Ovary (tissue), 9 donors: ENCODE results near the gene ZNRD2. TPM values are rescaled to one million over a fixed set of nuclear protein-coding genes. Genes with fewer than 3 reads are reported as not detected.

ENCODE experiments used
- DNase-seq, 5 donors: peaks; one replicate each; pipeline ENCODE4 v3.0.0-alpha.2; 2019 to 2020
- H3K27ac ChIP-seq, 2 donors: fragments of 200-600 bp; one replicate each; pipeline versions ENCODE4 v1.5.1 to v1.8.0; 2019 to 2022
- H3K27me3 ChIP-seq: fragments of 200-600 bp; one replicate; pipeline ENCODE4 v1.8.0; 2022
- H3K36me3 ChIP-seq: fragments of 200-600 bp; sonication (generic); one replicate; pipeline ENCODE4 v1.5.1; 2019
- H3K4me1 ChIP-seq: one replicate; pipeline ENCODE4 v1.8.1; 2013; ENCODE audit warnings: mild to moderate bottlenecking, moderate library complexity; ENCODE audit not compliant: insufficient read depth
- H3K4me3 ChIP-seq: fragments of 200-600 bp; sonication (generic); one replicate; pipeline ENCODE4 v1.5.1; 2017
- H3K9me3 ChIP-seq, 2 donors: fragments of 200-600 bp in 1 of 2; sonication (generic) in 1 of 2; one replicate each; pipeline versions ENCODE4 v1.5.1 to v1.8.1; 2013 to 2019; ENCODE audit warnings: mild to moderate bottlenecking in 1 of 2, moderate library complexity in 1 of 2
- EP300 ChIP-seq: sonication (generic); formaldehyde crosslinking; IDR thresholded peaks from one replicate; pipeline ENCODE4 v1.6.1; 2017; ENCODE audit warnings: antibody characterized with exemption
- POLR2A ChIP-seq: fragments of 450-650 bp; IDR thresholded peaks from one replicate; pipeline ENCODE4 v1.6.1; 2017; ENCODE audit warnings: antibody characterized with exemption, mild to moderate bottlenecking, moderate library complexity
- WGBS, 3 donors: extraction: QIAGEN DNeasy Blood & Tissue Kit in 1 of 3; methylation state at CpG; one replicate each; pipeline versions ENCODE4 v1.1.5 to v1.1.7; 2013 to 2017; 5-methylcytosine and 5-hydroxymethylcytosine counted together
- intact Hi-C, 4 donors: fragments of 100-400 bp; cut with DNase I; formaldehyde crosslinking; loops; one replicate each; pipeline versions ENCODE4 v1.11.0 to v1.15.1; 2022 to 2023
- polyA plus RNA-seq, 2 donors: library from polyadenylated mRNA; stranded (reverse); fragments of 200-250 nt in 1 of 2; fragments of 350-450 nt in 1 of 2; fragmentation: Illumina TruSeq in 1 of 2; extraction: RNeasy Lipid Tissue Mini Kit (QIAGEN cat#74804) in 1 of 2; gene quantifications; one replicate each; pipeline ENCODE4 v1.2.3, GENCODE V29; 2013 to 2014
- total RNA-seq, 7 donors: library from RNA; depleted of rRNA in 2 of 7; stranded (reverse); fragments of >200 nt in 2 of 7; fragmentation: NEBNext Ultra II Directional in 3 of 7; extraction: Animal tissue kit (Norgen Biotek cat#: 25700) in 3 of 7; gene quantifications; one replicate each; pipeline versions ENCODE4 v1.1.0 to v1.2.4, GENCODE V29; 2016 to 2023
- TF ChIP-seq, protein P1 (sequence below), 3 donors: fragments of 450-650 bp in 2 of 3; fragments of 200-600 bp in 1 of 3; IDR thresholded peaks; one replicate each; pipeline versions ENCODE4 v1.5.1 to v1.8.0; 2016 to 2022; ENCODE audit warnings: antibody characterized with exemption in 3 of 3, mild to moderate bottlenecking in 1 of 3
- donor health status: DM: no; HTN: no; CAD: no; lungs with moderate emphysema.
- donor health status: DM: no; HTN: no; CAD: no.
- donor health status: Bipolar disorder and iron deficiency.
- donor health status: DM: yes; HTN: yes; CAD: no.
- donor health status: DM: no; HTN: no; CAD: no.
- donor health status: DM: yes; HTN: yes; CAD: no.

ZNRD2 gene
- total and polyA plus RNA-seq, 9 donors, result 2.3 to 61.8 (median 39.2) TPM

- TF ChIP-seq EP300 (no peak), POLR2A (no peak)
- TF ChIP-seq, protein P1, sequence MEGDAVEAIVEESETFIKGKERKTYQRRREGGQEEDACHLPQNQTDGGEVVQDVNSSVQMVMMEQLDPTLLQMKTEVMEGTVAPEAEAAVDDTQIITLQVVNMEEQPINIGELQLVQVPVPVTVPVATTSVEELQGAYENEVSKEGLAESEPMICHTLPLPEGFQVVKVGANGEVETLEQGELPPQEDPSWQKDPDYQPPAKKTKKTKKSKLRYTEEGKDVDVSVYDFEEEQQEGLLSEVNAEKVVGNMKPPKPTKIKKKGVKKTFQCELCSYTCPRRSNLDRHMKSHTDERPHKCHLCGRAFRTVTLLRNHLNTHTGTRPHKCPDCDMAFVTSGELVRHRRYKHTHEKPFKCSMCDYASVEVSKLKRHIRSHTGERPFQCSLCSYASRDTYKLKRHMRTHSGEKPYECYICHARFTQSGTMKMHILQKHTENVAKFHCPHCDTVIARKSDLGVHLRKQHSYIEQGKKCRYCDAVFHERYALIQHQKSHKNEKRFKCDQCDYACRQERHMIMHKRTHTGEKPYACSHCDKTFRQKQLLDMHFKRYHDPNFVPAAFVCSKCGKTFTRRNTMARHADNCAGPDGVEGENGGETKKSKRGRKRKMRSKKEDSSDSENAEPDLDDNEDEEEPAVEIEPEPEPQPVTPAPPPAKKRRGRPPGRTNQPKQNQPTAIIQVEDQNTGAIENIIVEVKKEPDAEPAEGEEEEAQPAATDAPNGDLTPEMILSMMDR (IDR thresholded peaks at IDR 0.05), result no peak
- 64 to 79% (median 79%) methylated on average over 39 to 51 of the region's 51 CpGs for WGBS, 3 donors
- peak in 1 of 5 donors; percentile 35 for DNase-seq
These were observed 15.3 kb downstream of the ZNRD2 start for GRCh38 chr11:65585396-65586246.

DNA sequence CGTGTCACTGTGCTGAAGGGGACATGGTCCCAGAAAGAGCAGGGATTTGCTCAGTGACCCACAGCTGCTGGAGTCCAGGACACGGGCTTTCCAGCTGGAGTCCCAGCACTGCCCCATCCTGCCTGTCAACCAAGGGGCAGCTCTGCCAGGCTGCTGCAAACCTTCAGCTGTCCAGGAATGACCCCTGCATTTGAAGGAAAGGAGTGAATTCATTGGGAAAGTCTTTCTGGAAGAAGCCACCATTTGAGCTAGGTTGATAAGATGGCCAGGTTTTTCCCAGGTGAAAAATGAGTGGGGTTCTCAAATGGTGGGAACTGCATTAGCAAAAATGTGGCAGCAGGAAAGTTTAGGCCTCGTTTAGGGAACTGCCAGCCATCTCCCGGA lies 16.0 kb downstream of the ZNRD2 start:
- Histone ChIP-seq H3K9me3 (no peaks in the 10 kb centered on the region), H3K4me1 (no peaks in the 10 kb centered on the region), H3K4me3 (no peak overlapping the region), H3K27ac (no peak overlapping the region), H3K36me3 (no peaks in the 10 kb centered on the region), H3K27me3 (no peaks in the 10 kb centered on the region)
- 84 to 93% (median 87%) methylated on average over 4 of the region's 4 CpGs for WGBS, 3 donors
- TF ChIP-seq EP300, result no peak
- TF ChIP-seq, protein P1 (IDR thresholded peaks at IDR 0.05), result no peak
- TF ChIP-seq POLR2A, result no peak
- DNase-seq, result no peak
- intact Hi-C loops, result no loop called here

More at GRCh38 chr11:65585396-65586246, 15.3 kb downstream of the ZNRD2 start:
- no peak overlapping the region for H3K27ac ChIP-seq
- no peaks in the 10 kb centered on the region for H3K27me3 ChIP-seq
- H3K4me1 ChIP-seq, result no peaks in the 10 kb centered on the region
- no peaks in the 10 kb centered on the region for H3K36me3 ChIP-seq
- intact Hi-C loops, result no loop called here
- H3K9me3 ChIP-seq, result no peaks in the 10 kb centered on the region
- H3K4me3 ChIP-seq, result no peak overlapping the region

DNA sequence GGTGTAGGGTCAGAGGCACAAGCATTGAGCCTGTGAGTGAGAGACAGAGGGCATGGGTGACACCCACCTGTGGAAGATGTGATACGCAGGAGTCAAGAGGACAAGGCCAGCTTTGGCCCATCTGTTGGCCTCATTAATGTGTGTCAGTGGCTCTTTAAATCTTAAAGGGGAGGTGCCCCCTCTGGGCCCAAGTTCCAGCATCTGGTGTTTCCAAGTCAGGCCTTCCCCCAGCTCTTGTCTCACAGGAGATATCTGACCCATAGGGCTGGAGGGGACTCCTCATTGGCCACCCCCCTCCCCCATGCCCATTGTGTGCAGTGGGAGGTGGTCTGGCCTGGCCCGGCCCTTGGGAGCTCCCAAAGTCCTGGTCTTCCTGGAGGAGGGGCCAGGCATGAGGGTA lies 16.4 kb downstream of the ZNRD2 start:
- no peaks in the 10 kb centered on the region for H3K36me3 ChIP-seq
- no peaks in the 10 kb centered on the region for H3K9me3 ChIP-seq
- H3K27me3 ChIP-seq, result no peaks in the 10 kb centered on the region
- 74 to 82% (median 78%) methylated on average over 2 of the region's 2 CpGs for WGBS, 3 donors
- TF ChIP-seq POLR2A, result no peak
- TF ChIP-seq EP300, result no peak
- TF ChIP-seq, protein P1 (IDR thresholded peaks at IDR 0.05), result no peak
- DNase-seq, result no peak
- no peak overlapping the region for H3K27ac ChIP-seq
- H3K4me1 ChIP-seq, result no peaks in the 10 kb centered on the region
- intact Hi-C loops, result no loop called here
- H3K4me3 ChIP-seq, result no peak overlapping the region

- TF ChIP-seq, protein P1 (IDR thresholded peaks at IDR 0.05), result peak in 2 of 3 donors; percentile 33 to 39
- TF ChIP-seq POLR2A, result no peak
- Histone ChIP-seq H3K27me3 (no peaks in the 10 kb centered on the region), H3K36me3 (no peaks in the 10 kb centered on the region), H3K27ac (no peak overlapping the region), H3K4me3 (no peak overlapping the region), H3K9me3 (no peaks in the 10 kb centered on the region), H3K4me1 (no peaks in the 10 kb centered on the region)
- 67 to 69% (median 69%) methylated on average over 13 of the region's 13 CpGs for WGBS, 3 donors
- DNase-seq, result peak in 3 of 5 donors; percentile 40 to 61 (median 57)
- intact Hi-C loops, result no loop called here
These were observed 18.1 kb downstream of the ZNRD2 start for GRCh38 chr11:65588199-65589054.
